Memory B cell (primary cell): Measurements from ENCODE around the gene MEAK7.

Experiments used
- ATAC-seq: fragments of 150-1000 bp; cut with Tn5 transposase; 2 replicates; pipeline ENCODE4 v1.10.0; 2021; ENCODE audit warnings: low read depth, mild to moderate bottlenecking, moderate library complexity
- DNase-seq, 2 donors: peaks; one replicate each; pipeline ENCODE4 v3.0.0; 2022; ENCODE audit warnings: low spot score in 2 of 2
- H3K27ac Mint-ChIP-seq: one replicate; pipeline ENCODE4 v1.8.0; 2022; ENCODE audit warnings: mild to moderate bottlenecking, moderate library complexity, mixed read lengths
- H3K27me3 Mint-ChIP-seq: one replicate; pipeline ENCODE4 v1.8.0; 2022; ENCODE audit warnings: mixed read lengths
- H3K36me3 Mint-ChIP-seq: one replicate; pipeline ENCODE4 v1.8.0; 2022; ENCODE audit warnings: mild to moderate bottlenecking, mixed read lengths
- H3K4me1 Mint-ChIP-seq: one replicate; pipeline ENCODE4 v1.8.0; 2022; ENCODE audit warnings: mixed read lengths
- H3K4me3 Mint-ChIP-seq: one replicate; pipeline ENCODE4 v1.8.0; 2022; ENCODE audit warnings: mild to moderate bottlenecking, moderate library complexity, mixed read lengths
- H3K9me3 Mint-ChIP-seq: one replicate; pipeline ENCODE4 v1.8.0; 2022; ENCODE audit warnings: mixed read lengths

Gene MEAK7

GRCh38 chr16:84500531-84500930, 3.9 kb downstream of the MEAK7 start:
- ATAC-seq (no peak), DNase-seq (no peak)
- Mint-ChIP-seq H3K27me3 (no peaks in the 10 kb centered on the region), H3K9me3 (no peaks in the 10 kb centered on the region), H3K27ac (no peak overlapping the region), H3K36me3 (peaks cover 23% of the 10 kb centered on the region), H3K4me1 (peaks cover 22% of the 10 kb centered on the region), H3K4me3 (no peak overlapping the region)

GRCh38 chr16:84499638-84500037, 4.8 kb downstream of the MEAK7 start:
- ATAC-seq: no peak
- H3K4me1 Mint-ChIP-seq: peaks cover 15% of the 10 kb centered on the region
- no peak overlapping the region for H3K4me3 Mint-ChIP-seq
- no peaks in the 10 kb centered on the region for H3K27me3 Mint-ChIP-seq
- H3K27ac Mint-ChIP-seq: no peak overlapping the region
- no peak for DNase-seq
- H3K36me3 Mint-ChIP-seq: peaks cover 30% of the 10 kb centered on the region
- peaks cover 2% of the 10 kb centered on the region for H3K9me3 Mint-ChIP-seq

GRCh38 chr16:84498859-84499620, 5.4 kb downstream of the MEAK7 start:
- Mint-ChIP-seq H3K36me3 (peaks cover 34% of the 10 kb centered on the region), H3K4me3 (no peak overlapping the region), H3K4me1 (peaks cover 11% of the 10 kb centered on the region), H3K9me3 (peaks cover 3% of the 10 kb centered on the region), H3K27ac (no peak overlapping the region), H3K27me3 (no peaks in the 10 kb centered on the region)
- ATAC-seq: no peak
- no peak for DNase-seq

GRCh38 chr16:84498223-84498610, 6.2 kb downstream of the MEAK7 start:
- H3K4me3 Mint-ChIP-seq: no peak overlapping the region
- no peak overlapping the region for H3K27ac Mint-ChIP-seq
- DNase-seq (no peak), ATAC-seq (no peak)
- H3K4me1 Mint-ChIP-seq: peaks cover 3% of the 10 kb centered on the region
- peaks cover 3% of the 10 kb centered on the region for H3K9me3 Mint-ChIP-seq
- H3K27me3 Mint-ChIP-seq: no peaks in the 10 kb centered on the region
- peaks cover 35% of the 10 kb centered on the region for H3K36me3 Mint-ChIP-seq

- H3K9me3 Mint-ChIP-seq: peaks cover 3% of the 10 kb centered on the region
Measured at GRCh38 chr16:84497418-84498222, 6.8 kb downstream of the MEAK7 start.

GRCh38 chr16:84496991-84497390, 7.5 kb downstream of the MEAK7 start:
- Mint-ChIP-seq H3K4me3 (no peak overlapping the region), H3K36me3 (peaks cover 39% of the 10 kb centered on the region)

More at GRCh38 chr16:84497418-84498222, 6.8 kb downstream of the MEAK7 start:
- Mint-ChIP-seq H3K27me3 (no peaks in the 10 kb centered on the region), H3K4me3 (no peak overlapping the region), H3K36me3 (peaks cover 39% of the 10 kb centered on the region), H3K27ac (no peak overlapping the region), H3K4me1 (peaks cover 2% of the 10 kb centered on the region)
- ATAC-seq (no peak), DNase-seq (no peak)

GRCh38 chr16:84495506-84495905, 9.0 kb downstream of the MEAK7 start:
- H3K27me3 Mint-ChIP-seq: no peaks in the 10 kb centered on the region
- peaks cover 44% of the 10 kb centered on the region for H3K36me3 Mint-ChIP-seq
- peaks cover 3% of the 10 kb centered on the region for H3K9me3 Mint-ChIP-seq
- no peak overlapping the region for H3K4me3 Mint-ChIP-seq
- H3K27ac Mint-ChIP-seq: no peak overlapping the region
- no peak for ATAC-seq
- no peak for DNase-seq
- no peaks in the 10 kb centered on the region for H3K4me1 Mint-ChIP-seq

More at GRCh38 chr16:84496991-84497390, 7.5 kb downstream of the MEAK7 start:
- no peak overlapping the region for H3K27ac Mint-ChIP-seq
- DNase-seq (no peak), ATAC-seq (no peak)
- peaks cover 3% of the 10 kb centered on the region for H3K9me3 Mint-ChIP-seq
- H3K27me3 Mint-ChIP-seq: no peaks in the 10 kb centered on the region
- no peaks in the 10 kb centered on the region for H3K4me1 Mint-ChIP-seq

GRCh38 chr16:84489131-84489530, 15.3 kb downstream of the MEAK7 start:
- Mint-ChIP-seq H3K4me1 (no peaks in the 10 kb centered on the region), H3K36me3 (peaks cover 24% of the 10 kb centered on the region), H3K4me3 (no peak overlapping the region), H3K9me3 (no peaks in the 10 kb centered on the region), H3K27ac (no peak overlapping the region), H3K27me3 (no peaks in the 10 kb centered on the region)
- ATAC-seq: no peak
- no peak for DNase-seq

GRCh38 chr16:84487358-84487757, 17.1 kb downstream of the MEAK7 start:
- Mint-ChIP-seq H3K36me3 (peaks cover 19% of the 10 kb centered on the region), H3K4me1 (no peaks in the 10 kb centered on the region), H3K4me3 (no peak overlapping the region), H3K9me3 (no peaks in the 10 kb centered on the region), H3K27me3 (no peaks in the 10 kb centered on the region), H3K27ac (no peak overlapping the region)
- no peak for ATAC-seq
- DNase-seq: no peak

- no peaks in the 10 kb centered on the region for H3K9me3 Mint-ChIP-seq
- DNase-seq (no peak), ATAC-seq (no peak)
- no peak overlapping the region for H3K27ac Mint-ChIP-seq
- no peaks in the 10 kb centered on the region for H3K4me1 Mint-ChIP-seq
- H3K4me3 Mint-ChIP-seq: no peak overlapping the region
- H3K36me3 Mint-ChIP-seq: peaks cover 19% of the 10 kb centered on the region
- H3K27me3 Mint-ChIP-seq: no peaks in the 10 kb centered on the region
Measured at GRCh38 chr16:84486551-84487235, 17.8 kb downstream of the MEAK7 start.

- Mint-ChIP-seq H3K27me3 (no peaks in the 10 kb centered on the region), H3K4me3 (no peak overlapping the region), H3K27ac (no peak overlapping the region), H3K4me1 (no peaks in the 10 kb centered on the region), H3K9me3 (no peaks in the 10 kb centered on the region), H3K36me3 (peaks cover 17% of the 10 kb centered on the region)
- ATAC-seq (no peak), DNase-seq (no peak)
Measured at GRCh38 chr16:84486126-84486525, 18.3 kb downstream of the MEAK7 start.

GRCh38 chr16:84485255-84486010, 19.0 kb downstream of the MEAK7 start:
- H3K9me3 Mint-ChIP-seq: no peaks in the 10 kb centered on the region
- peaks cover 11% of the 10 kb centered on the region for H3K36me3 Mint-ChIP-seq
- ATAC-seq: no peak
- H3K27me3 Mint-ChIP-seq: no peaks in the 10 kb centered on the region
- no peak overlapping the region for H3K4me3 Mint-ChIP-seq
- H3K4me1 Mint-ChIP-seq: no peaks in the 10 kb centered on the region
- no peak for DNase-seq
- H3K27ac Mint-ChIP-seq: no peak overlapping the region

GRCh38 chr16:84484579-84485254, 19.7 kb downstream of the MEAK7 start:
- no peak overlapping the region for H3K4me3 Mint-ChIP-seq
- peaks cover 10% of the 10 kb centered on the region for H3K36me3 Mint-ChIP-seq
- no peaks in the 10 kb centered on the region for H3K9me3 Mint-ChIP-seq
- H3K4me1 Mint-ChIP-seq: no peaks in the 10 kb centered on the region
- no peaks in the 10 kb centered on the region for H3K27me3 Mint-ChIP-seq
- DNase-seq (no peak), ATAC-seq (no peak)
- H3K27ac Mint-ChIP-seq: no peak overlapping the region
